Transverse colon (tissue), 4 donors: ENCODE data around the gene PITPNC1.

Experiments
- CTCF ChIP-seq, 5 experiments: fragments of 200-600 bp in 3 of 5; fragments of 450-650 bp in 2 of 5; sonication (generic) in 3 of 5; IDR thresholded peaks; 1 replicate in 2 of 5; 2 replicates in 3 of 5; pipeline ENCODE4 v1.5.1; 2016 to 2017; ENCODE audit warnings: antibody characterized with exemption in 5 of 5, inconsistent platforms in 3 of 5, mild to moderate bottlenecking in 2 of 5, moderate library complexity in 1 of 5
- POLR2A ChIP-seq: fragments of 450-650 bp; IDR thresholded peaks from one replicate; pipeline ENCODE4 v1.6.1; 2016; ENCODE audit warnings: antibody characterized with exemption, mild to moderate bottlenecking, moderate library complexity
- POLR2AphosphoS5 ChIP-seq, 3 donors: sonication (generic); formaldehyde crosslinking; IDR thresholded peaks; one replicate each; pipeline ENCODE4 v1.6.1; 2016; ENCODE audit warnings: antibody characterized with exemption in 3 of 3

GRCh38 chr17:67477687-67478086 lies 100.6 kb downstream of the PITPNC1 start:
- no peak for TF ChIP-seq CTCF (IDR thresholded peaks at IDR 0.05)
- TF ChIP-seq POLR2A = no peak
- no peak for TF ChIP-seq POLR2AphosphoS5 (IDR thresholded peaks at IDR 0.05)
